Measurements from ENCODE around the gene USP15.

The USP15 gene

DNA sequence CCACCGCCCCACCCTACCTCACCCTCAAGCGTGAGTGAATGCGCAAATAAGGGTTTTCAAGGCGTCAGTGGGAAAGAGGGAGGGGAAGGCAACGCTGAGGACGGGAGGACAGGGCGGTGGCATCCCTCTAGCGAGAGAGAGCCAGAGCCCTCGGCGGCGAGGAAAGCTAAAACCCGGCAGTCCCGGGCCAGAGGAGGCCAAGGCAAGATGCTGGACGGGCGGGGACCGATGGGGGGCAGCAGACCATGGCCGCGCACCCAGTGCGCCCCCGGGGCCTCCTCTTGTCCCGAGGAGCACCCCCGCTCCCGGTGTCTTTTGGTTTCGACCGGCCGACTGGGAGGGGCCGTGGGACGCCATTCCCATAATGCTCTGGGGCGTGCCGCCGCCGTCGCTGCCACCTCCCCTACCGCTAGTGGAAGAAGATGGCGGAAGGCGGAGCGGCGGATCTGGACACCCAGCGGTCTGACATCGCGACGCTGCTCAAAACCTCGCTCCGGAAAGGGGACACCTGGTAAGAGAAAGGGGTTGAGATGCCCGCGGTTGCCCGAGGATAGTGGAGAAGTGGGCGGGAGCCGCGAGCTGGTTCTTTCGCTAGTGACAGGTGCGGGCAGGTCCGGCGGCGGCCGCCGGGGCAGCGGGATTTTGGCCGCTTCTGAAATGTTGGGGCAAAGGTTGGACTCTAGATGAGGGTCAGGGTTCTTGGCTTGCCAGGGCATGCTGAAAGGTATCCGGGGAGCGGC, at the start of gene USP15:
TSS of gene USP15 (plus strand) at position 412 of the 740 bp plus-strand sequence. CDS start at position 423, 11 bp downstream.
- peak; percentile 84 to 95 (median 92) for DNase-seq

DNA sequence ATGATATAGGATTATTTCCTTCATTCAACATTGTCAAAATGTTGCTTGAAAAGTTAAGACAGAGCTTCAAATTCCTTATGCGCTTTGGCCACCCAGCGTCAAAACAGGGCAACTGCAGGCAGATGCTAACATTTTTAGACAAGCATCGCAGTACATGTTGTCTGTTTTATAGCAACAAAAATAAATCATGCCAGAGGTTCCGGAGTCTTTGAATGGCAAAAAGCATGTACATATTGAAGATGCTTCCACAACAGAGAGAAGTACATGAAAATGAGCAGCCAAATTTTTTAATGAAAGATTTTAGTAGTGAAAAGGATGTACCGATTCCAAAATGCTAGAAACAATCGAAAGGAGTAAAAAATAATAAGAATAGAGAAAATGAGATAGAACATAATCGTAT, 49.8 kb upstream of the USP15 start:
- peak in 1 of 4 experiments; percentile 13 for DNase-seq

DNA sequence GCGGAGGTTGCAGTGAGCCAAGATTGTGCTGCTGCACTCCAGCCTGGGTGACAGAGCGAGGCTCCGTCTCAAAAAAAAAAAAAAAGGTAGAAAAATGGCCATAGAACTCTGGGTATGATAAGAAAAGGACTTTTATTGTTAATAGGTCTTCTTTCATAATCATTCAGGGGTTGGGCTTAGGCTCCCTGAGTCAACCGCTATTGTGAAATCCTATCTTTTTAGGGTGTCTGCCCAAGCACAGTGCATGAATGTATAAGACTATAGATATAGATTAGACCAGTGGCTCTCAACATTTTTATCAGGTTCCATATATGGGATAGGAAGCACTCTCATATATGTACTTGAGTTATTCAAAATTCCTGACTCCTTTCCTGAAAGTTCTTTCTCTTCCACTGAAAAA, 48.7 kb upstream of the USP15 start:
- DNase-seq, result no peak

DNA sequence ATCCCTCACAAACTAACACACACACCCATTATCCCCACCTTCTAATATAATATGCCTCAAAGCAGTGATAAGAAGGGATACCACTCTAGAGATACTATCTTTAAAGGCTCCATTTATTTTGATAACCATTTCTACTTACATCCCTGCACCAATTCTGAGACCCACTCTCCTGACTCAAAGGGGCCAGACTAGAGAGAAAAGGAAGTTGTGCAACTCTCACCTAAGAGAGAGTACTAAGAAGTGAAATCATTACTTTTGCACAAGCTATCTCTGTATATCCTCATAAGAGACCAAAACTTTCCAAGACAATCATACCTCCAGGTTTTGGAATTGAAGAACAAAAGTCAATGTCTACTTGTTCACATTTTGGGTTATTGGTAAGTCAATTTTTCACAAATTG, 45.4 kb upstream of the USP15 start:
- DNase-seq, result no peak

DNA sequence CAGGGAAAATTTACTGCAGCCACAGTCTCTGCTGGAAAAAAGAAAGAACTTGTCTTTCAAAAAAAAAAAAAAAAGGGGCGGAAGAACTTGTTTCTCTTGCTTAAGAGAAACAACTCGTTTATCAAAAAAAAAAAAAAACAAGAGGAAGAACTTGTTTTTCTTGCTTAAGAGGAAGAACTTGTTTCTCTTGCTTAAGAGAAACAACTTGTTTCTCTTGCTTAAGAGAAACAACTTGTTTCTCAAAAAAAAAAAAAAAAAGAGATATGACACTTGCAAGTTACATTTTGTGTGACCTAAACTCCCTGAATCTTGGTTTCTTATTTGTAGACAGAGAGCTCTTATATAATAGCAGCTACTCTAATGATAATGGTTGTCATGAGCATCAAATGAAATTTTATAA, 44.7 kb upstream of the USP15 start:
- DNase-seq, result no peak

DNA sequence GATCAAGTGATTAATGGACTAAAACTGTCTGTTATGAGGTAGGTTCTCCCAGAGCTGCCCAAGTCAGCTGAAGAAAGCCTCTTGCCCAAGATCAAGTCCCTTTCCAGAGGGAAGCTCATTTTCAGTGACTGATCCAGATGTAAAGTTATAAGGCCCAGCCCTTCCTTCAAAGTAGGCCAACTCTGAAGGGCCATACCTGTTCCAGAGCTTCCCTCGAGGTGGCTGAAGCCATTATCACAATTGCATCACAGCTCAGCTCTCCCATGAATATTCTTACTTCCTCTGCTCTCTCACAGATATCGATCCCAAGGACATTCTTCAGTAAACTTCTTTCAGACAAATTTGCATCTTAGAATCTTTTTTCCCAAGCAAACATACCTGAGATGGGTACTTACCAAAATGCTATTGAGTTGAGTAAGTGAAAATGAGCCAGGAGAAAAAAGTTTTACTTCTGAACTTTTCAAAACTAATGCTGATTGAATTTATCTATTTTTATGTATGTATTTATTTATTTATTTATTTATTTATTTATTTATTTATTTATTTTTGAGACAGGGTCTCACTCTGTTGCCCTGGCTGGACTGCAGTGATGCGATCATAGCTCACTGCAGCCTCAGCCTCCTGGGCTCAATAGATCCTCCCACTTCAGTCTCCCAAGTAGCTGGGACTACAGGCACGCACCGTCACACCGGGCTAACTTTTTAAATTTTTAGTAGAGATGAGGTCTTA, 42.6 kb upstream of the USP15 start:
- DNase-seq, result no peak

DNA sequence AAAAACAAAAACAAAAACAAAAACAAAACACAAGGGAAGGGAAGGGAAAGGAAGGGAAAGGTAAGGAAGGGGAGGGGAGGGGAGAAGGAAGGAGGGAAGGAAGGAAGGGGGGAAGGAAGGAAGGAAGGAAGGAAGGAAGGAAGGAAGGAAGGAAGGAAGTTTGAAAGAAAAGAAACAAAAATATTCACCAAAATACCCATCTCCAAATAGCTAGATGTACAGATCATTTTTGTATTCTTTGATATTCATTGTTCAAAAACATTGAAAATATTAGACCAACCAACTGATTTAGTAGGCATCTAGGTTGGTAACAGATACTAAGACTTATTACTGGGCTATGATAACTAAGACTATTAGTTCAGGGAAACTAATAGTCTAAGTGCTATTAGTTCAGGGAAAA, 39.1 kb upstream of the USP15 start:
- DNase-seq, result no peak

DNA sequence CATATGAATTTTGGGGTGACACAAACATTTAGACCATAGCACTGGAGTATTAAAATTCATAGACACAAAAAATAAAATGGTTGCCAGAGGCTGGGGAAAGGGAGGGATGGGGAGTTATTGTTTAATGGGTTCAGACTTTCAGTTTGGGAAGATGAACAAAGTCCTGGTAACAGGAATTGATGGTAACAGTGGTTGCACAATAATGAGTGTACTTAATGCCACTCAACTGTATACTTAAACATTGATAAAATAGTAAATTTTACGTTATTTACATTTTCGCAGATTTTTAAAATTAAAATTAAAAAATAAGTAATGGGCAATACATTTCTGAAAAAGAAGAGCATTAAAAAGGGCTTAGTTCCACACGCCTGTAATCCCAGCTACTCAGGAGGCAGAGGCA, 35.6 kb upstream of the USP15 start:
- no peak for DNase-seq

DNA sequence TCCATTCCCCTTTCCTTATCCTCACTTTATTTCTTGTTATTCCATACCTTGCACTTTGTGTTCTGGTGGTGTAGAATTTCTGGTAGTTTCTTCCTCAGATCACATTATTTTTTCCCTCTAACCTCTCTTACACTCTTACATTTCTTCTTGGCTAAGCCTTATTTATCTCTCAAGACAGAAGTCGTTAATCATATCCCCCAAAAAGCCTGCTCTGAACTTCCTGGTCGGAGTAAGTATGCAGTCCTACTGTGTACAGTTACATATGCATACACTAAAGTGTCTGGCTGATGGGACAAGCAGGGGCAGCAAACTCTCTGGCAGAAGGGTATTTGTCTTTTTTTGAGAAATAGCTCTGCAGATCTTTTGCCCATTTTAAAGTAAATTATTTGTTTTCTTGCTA, 33.1 kb upstream of the USP15 start:
- DNase-seq, result no peak

DNA sequence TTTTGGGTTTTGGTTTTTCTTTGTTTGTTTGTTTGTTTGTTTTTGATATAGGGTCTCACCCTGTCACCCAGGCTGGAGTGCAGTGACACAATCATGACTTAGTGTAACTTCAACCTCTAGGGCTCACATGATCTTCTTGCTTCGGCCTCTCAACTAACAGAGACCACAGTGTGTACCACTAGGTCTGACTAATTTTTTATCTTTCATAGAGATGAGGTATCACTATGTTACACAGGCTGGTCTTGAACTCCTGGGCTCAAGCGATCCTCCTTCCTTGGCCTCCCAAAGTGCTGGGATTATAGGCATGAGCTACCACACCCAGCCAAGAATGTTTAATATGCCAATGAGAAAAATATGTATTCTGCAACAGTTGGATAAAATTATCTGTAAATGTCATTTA, 29.6 kb upstream of the USP15 start:
- DNase-seq, result no peak

DNA sequence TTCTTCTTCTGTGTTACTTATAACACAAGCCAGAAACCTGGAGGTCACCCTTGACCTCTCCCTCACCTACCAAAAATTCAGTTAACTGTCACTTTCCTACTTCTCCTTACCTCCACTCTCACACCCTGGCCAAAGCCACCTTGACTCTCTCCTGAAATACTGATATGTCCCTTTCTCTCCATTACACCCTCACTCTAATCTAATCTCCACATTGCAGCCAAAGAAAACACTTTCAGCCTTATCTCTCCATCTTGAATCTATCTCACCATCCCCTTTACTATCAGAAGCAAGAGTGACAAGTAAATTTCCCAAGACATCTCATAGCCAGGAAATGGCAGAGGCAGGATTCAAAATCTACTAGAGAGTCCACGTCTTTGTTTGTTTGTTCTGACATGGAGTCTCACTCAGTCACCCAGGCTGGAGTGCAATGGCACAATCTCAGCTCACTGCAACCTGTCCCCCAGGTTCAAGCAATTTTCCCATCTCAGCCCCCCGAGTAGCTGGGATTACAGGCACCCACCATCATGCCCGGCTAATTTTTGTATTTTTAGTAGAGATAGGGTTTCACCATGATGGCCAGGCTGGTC, 28.0 kb upstream of the USP15 start:
- no peak for DNase-seq

DNA sequence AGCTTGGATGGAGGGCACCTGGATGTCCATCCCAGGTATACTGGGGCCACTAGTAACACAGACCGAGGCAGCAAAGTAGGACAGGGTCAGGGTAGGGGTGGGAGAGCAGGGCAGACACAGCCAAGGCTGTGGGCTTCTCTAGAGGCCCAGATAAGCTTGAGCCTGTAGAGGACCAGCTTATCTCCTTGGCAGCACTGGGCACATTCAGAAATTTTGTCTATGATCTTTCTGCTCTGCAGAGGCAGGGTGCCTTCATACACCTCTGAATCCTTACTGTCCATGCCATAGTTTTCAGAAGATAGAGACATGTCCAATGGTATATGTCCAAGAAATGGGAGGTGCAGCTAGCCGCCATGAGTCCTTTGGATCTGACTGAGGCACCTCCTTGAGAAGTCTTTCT, 26.4 kb upstream of the USP15 start:
- DNase-seq, result no peak

DNA sequence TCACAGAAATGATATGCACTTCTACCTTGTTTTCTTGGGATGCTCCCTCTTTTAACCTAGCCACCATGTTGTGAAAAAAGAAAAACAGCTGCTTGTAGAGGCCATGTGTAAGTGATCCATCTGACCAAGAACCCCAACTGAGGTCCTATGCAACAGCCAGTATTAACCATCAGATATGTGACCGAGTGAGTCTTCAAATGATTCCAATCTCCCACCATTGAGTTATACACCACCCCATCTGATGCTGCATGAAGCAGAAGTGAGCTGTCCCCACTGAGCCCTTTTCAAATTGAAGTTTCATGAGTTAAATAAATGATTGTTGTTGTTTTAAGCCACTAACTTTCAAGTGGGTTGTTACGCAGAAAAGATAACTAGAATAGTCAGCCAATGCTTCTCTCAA, 20.6 kb upstream of the USP15 start:
- DNase-seq, result no peak

DNA sequence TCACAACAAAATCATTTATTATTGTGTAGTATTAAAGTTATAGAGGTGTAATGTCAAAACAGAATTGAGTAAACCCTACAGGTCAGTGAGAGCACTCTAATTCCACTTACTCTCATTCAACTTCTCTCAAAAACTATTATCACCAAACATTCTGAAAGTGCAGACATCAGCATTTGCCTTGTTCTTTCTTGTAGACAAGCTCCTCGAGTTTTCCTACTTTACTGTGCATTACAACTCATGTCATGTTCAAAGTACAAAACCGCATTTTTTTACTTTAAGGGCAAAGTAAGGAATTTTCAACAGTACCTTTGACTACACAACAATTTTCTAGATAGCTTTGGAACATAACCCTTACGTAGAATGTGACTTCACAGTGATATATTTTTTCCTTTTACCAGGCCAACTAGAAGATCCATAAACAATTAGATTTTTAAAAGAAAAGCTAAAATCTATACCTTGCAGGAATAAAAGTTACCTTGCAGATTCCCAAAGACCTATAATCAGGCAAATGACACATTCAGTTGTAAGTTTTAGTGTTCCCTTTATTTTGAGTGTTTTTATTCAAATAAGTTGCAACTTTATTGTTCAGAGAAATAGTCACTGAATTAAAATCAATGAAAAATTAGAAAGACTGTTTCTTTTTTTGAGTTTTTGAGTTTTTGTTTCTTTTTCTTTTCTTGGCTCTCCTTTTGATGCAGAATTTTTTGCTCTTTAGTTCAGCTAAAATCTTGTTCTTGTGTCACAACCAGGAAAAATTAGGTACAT, 12.7 kb upstream of the USP15 start:
- no peak for DNase-seq

DNA sequence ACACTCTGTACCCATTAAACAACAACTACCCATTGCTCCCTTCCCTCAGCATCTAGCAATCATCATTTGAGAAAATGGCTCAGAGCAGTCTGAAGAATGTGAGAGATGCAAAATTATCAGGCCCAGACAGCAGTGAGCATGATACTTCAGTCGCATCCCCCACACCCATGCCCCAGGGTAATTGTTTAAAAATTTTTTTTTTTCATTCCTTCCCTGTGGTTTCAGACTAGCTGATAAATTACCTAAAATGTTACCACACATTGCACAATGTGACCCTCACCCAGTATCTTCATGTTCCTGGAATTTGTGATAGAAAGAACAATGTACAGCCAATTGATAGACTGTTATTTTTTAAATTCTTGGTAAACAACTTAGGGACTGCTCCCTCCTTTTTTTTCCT, 11.3 kb upstream of the USP15 start:
- DNase-seq, result no peak

DNA sequence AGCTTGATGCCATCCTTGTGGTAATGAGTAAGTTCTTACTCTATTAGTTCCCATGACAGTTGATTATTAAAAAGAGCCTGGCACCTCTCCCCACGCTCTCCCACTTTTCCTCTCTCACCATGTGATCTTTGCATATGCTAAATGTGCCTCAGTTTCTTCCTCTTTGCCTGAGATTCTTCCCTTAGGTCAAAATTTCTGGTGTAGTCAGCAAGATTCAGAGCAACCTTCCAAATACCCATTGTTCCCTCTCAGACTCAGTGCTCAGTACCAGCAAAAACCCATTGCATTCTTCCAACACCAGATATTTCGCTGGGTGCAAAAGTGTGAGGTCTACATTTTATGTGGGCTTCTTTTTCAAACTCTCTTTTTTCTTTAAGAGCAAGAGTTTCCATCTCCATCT, 10.8 kb upstream of the USP15 start:
- no peak for DNase-seq

DNA sequence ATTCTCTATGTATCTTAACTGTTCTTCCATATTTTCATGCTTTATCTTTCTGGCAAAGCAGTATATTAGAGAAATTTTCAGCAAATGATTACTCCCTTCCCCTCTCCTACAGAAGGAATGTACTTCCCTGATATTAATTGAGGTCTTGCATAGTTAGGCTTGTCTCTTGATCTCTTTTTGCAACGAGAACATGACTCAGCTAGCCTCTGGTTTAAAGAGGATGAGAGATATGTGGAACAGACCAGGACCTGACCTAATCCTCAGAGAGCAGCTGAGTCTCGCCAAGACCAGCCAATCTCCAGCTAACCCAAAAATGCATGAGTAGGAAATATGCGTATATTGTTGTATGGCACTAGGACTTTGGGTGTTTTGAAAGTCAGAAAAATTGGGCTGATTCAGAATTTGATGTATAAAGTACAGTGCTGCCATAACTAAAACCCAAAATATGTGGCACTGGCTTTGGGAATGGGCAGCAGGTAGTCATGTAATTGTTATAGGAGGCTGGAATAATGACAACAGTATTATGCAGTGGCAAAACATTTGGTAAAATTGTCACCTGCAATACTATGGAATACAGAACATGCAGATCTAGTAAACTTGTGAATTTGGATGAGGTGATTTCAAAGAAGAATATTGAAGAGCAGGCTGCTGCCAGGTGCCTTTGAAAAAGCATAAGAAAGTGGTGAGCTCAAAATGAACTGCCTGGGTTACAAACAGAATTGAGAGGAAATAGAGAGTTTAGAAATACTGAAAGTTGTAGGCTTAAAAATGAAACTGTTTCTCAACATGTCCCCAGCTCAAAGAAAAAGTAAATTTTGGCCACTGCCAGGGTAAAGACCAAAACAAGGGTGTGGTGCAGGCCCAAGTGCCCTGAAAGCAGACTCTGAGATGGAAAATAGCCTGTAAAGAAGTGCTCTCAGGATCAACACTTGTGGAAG, 9.3 kb upstream of the USP15 start:
- no peak for DNase-seq

DNA sequence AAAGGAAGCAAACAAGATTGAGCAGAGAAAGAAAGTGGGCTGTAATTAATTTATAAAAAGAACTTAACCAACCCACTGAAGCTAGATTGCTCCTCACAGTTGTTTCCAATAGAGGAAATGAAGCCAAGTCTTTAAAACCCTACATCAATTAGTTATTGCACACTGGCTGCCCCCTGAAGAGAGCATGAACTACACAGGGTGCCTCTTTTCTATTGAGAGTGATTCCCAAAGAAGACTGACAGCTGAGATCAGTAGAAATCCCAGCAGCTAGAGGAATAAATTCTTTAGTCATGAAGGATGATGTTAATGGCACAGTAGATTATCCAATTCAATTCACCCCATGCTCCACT, 8.6 kb upstream of the USP15 start:
- no peak for DNase-seq

DNA sequence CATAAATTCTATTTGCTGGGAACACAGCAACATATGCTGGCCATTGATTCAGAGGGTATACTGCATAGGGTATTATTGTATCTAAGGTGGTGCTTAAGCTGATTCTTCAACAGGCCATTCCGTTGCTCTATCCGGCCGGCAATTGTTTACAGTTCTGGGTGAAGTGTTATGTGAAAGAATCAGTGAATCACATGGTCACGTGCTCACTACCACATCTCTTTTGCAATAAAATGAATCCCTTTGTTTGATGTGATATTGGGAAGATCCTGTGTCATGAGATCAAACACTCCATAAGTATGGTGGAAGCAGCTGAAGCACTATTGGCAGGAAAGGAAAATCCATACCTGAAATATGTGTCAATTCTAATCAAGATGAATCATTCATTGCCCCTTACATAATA, 7.6 kb upstream of the USP15 start:
- DNase-seq, result no peak

DNA sequence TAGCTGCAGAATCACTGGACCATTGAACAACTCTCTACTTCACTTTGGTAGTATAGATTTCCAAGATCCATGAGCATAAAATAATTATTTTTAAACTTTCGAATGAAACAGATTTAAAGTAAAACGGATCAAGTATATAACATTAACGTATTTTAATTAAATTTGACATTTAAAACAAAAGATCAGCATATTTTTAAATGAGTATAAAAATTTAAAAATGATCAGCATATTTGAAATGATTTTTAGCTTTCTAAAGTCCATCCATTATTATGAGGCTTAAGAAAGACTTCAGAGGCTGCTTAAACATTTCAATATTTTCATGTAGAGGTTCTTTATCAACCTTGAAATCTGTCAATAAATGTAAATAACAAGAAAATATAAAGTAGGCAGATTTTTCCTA, 5.2 kb upstream of the USP15 start:
- no peak for DNase-seq

DNA sequence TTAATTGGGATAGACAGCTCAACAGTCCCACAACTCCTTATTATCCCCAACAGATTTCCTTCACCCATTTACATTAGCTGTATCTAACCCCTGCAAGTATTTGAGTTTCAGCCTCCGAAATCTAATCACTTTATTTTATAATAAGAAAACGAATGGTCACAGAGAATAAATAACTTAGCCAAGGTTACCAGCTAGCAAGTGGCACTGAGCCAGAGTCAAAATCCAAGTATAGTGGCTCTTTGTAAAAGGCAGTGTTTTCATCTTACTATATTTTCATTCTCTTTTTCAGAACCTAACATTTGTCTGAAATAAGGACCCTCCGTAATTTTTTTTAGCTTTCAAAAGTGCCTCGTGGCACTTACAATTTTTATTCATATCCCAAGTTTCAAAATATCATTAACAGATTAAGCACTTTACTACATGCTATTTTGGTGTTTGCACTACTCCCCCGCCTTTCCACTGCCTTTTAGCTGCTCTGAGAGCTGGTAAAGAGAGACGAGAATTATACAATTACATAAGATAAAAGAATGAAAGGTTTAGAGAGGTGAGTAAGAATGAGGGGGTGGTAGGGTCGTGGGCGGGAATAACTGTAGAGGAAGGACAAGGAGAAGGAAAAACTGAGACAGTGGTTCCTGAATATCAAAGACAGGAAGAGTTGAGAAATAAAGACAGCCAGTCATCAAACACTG, 3.7 kb upstream of the USP15 start:
- no peak for DNase-seq

DNA sequence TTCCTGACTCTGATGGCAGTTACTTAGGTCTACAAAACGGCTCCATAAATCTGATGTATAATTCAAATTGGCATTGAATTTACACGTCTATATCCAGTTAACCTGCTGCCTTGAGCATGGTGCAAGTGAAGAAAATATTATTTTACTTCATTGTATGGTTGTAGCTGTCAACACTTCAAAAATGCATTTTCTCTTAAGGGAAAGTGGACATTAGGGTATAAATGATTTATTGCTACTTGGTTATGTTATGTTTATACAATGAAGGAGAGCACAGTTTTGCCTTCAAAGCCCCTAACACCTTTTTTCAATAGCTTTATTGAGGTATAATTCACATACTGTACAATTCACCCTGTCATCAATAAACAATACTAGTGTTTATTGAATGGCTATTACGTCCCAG, 2.0 kb upstream of the USP15 start:
- no peak for DNase-seq

Measured in activated naive CD4-positive, alpha-beta T cell (primary cell).